MG63 (cell line): ENCODE measurements around the gene EVA1C. TPM values are rescaled to one million over a fixed set of nuclear protein-coding genes. Genes with fewer than 3 reads are reported as not detected.
"Not testable (repeated sequence)": the region's sequence is repeated elsewhere in the genome, so short reads cannot be mapped to it uniquely, and the experiment has no call there.

ENCODE experiments used
- DNase-seq: peaks from one replicate; pipeline ENCODE4 v3.0.0-alpha.2; 2020
- H3K27me3 ChIP-seq: fragments of 250-450 bp; sonication (Bioruptor Pico); 2 replicates; pipeline ENCODE4 v1.5.1; 2020; ENCODE audit warnings: mild to moderate bottlenecking, moderate library complexity
- H3K36me3 ChIP-seq: fragments of 250-450 bp; sonication (Bioruptor Pico); 2 replicates; pipeline ENCODE4 v1.5.1; 2020; ENCODE audit warnings: mild to moderate bottlenecking, moderate library complexity
- H3K4me3 ChIP-seq: fragments of 250-450 bp; sonication (Bioruptor Pico); 2 replicates; pipeline ENCODE4 v1.5.1; 2020; ENCODE audit warnings: mild to moderate bottlenecking, moderate library complexity
- H3K9me3 ChIP-seq: fragments of 250-450 bp; sonication (Bioruptor Pico); 2 replicates; pipeline ENCODE4 v1.5.1; 2020; ENCODE audit warnings: mild to moderate bottlenecking, moderate library complexity
- total RNA-seq: library from RNA; depleted of rRNA; stranded (reverse); fragments of >200 nt; shearing (Covaris generic); gene quantifications from 2 replicates; pipeline ENCODE4 v1.2.3, GENCODE V29; 2014; ENCODE audit warnings: low replicate concordance

EVA1C gene
- total RNA-seq, 1 experiment from 2014 or later: not detected

GRCh38 chr21:32496568-32496967, 84.1 kb downstream of the EVA1C start:
- Histone ChIP-seq H3K4me3 (no peak overlapping the region), H3K36me3 (no peaks in the 10 kb centered on the region), H3K27me3 (no peaks in the 10 kb centered on the region), H3K9me3 (no peaks in the 10 kb centered on the region)
- DNase-seq: no peak

GRCh38 chr21:32499249-32500055, 86.9 kb downstream of the EVA1C start:
- H3K27me3 ChIP-seq: no peaks in the 10 kb centered on the region
- peak; percentile 67 for DNase-seq
- H3K36me3 ChIP-seq: no peaks in the 10 kb centered on the region
- no peaks in the 10 kb centered on the region for H3K9me3 ChIP-seq
- no peak overlapping the region for H3K4me3 ChIP-seq

GRCh38 chr21:32503641-32504040, 91.1 kb downstream of the EVA1C start:
- not testable (repeated sequence) for H3K36me3 ChIP-seq, DNase-seq, H3K27me3 ChIP-seq, H3K9me3 ChIP-seq, H3K4me3 ChIP-seq

- not testable (repeated sequence) for H3K27me3 ChIP-seq, H3K4me3 ChIP-seq, DNase-seq, H3K9me3 ChIP-seq, H3K36me3 ChIP-seq
Measured at GRCh38 chr21:32505767-32506166, 93.3 kb downstream of the EVA1C start.

GRCh38 chr21:32506411-32506965, 94.0 kb downstream of the EVA1C start:
- not testable (repeated sequence) for DNase-seq, H3K9me3 ChIP-seq, H3K4me3 ChIP-seq, H3K27me3 ChIP-seq, H3K36me3 ChIP-seq

GRCh38 chr21:32507342-32507919, 94.9 kb downstream of the EVA1C start:
- Histone ChIP-seq H3K27me3 (no peaks in the 10 kb centered on the region), H3K9me3 (no peaks in the 10 kb centered on the region), H3K4me3 (no peak overlapping the region), H3K36me3 (no peaks in the 10 kb centered on the region)
- no peak for DNase-seq

GRCh38 chr21:32508036-32508435, 95.5 kb downstream of the EVA1C start:
- not testable (repeated sequence) for DNase-seq, H3K4me3 ChIP-seq, H3K9me3 ChIP-seq, H3K27me3 ChIP-seq, H3K36me3 ChIP-seq

- Histone ChIP-seq H3K4me3 (no peak overlapping the region), H3K27me3 (no peaks in the 10 kb centered on the region), H3K36me3 (no peaks in the 10 kb centered on the region), H3K9me3 (no peaks in the 10 kb centered on the region)
- DNase-seq: no peak
Measured at GRCh38 chr21:32508558-32508957, 96.1 kb downstream of the EVA1C start.

- not testable (repeated sequence) for H3K9me3 ChIP-seq, H3K27me3 ChIP-seq, H3K4me3 ChIP-seq, H3K36me3 ChIP-seq, DNase-seq
Measured at GRCh38 chr21:32508975-32509374, 96.5 kb downstream of the EVA1C start.

GRCh38 chr21:32514275-32515055, 102.0 kb downstream of the EVA1C start:
- DNase-seq: no peak
- H3K27me3 ChIP-seq: no peaks in the 10 kb centered on the region
- H3K4me3 ChIP-seq: no peak overlapping the region
- H3K9me3 ChIP-seq: peaks cover 10% of the 10 kb centered on the region
- H3K36me3 ChIP-seq: no peaks in the 10 kb centered on the region

GRCh38 chr21:32515874-32516273, 103.4 kb downstream of the EVA1C start:
- no peaks in the 10 kb centered on the region for H3K27me3 ChIP-seq
- DNase-seq: no peak
- H3K4me3 ChIP-seq: no peak overlapping the region
- H3K9me3 ChIP-seq: peaks cover 10% of the 10 kb centered on the region
- H3K36me3 ChIP-seq: no peaks in the 10 kb centered on the region

GRCh38 chr21:32516756-32517649, 104.5 kb downstream of the EVA1C start:
- H3K27me3 ChIP-seq: no peaks in the 10 kb centered on the region
- DNase-seq: no peak
- peaks cover 10% of the 10 kb centered on the region for H3K9me3 ChIP-seq
- no peaks in the 10 kb centered on the region for H3K36me3 ChIP-seq
- H3K4me3 ChIP-seq: no peak overlapping the region

GRCh38 chr21:32519945-32520874, 107.7 kb downstream of the EVA1C start:
- no peaks in the 10 kb centered on the region for H3K36me3 ChIP-seq
- peaks cover 10% of the 10 kb centered on the region for H3K9me3 ChIP-seq
- H3K4me3 ChIP-seq: no peak overlapping the region
- no peaks in the 10 kb centered on the region for H3K27me3 ChIP-seq
- no peak for DNase-seq

GRCh38 chr21:32520875-32521735, 108.6 kb downstream of the EVA1C start:
- Histone ChIP-seq H3K9me3 (peaks cover 10% of the 10 kb centered on the region), H3K4me3 (no peak overlapping the region), H3K36me3 (no peaks in the 10 kb centered on the region), H3K27me3 (no peaks in the 10 kb centered on the region)
- DNase-seq: peak; percentile 84
